ENCODE data around the gene ARHGAP19.
A peak's percentile ranks its signal among the peaks of the same experiment; 100 is the strongest.
"Not testable (repeated sequence)": the region's sequence is repeated elsewhere in the genome, so short reads cannot be mapped to it uniquely, and the experiment has no call there.

Gene ARHGAP19

GRCh38 chr10:97279121-97279815, 13.2 kb downstream of the ARHGAP19 start:
- no peak for FAIRE-seq

DNA sequence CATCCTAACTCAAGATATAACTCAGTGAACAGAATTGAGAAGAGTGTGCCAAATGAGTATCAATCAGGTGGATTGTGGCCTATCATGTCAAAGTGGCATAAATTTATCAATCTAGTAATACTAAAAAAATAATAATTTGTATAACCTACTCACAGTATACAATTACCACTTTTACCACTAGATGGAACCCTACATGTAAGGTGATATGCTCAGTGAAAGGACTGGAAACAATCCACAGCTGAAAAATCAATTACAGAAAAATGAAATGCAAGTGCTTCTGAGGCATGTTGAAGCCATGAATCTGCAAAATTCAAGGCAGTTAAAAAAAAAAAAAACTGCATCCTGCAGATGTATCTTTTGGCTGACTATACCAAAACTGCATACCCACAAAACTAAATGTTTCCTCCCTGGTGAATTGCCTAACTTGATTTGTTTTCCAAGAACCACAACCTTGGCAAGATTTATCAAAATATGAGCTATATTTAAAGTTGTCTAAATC, 13.9 kb downstream of the ARHGAP19 start:
- no peak for FAIRE-seq

- FAIRE-seq = no peak
Observed at GRCh38 chr10:97277551-97277950, 14.9 kb downstream of the ARHGAP19 start.

DNA sequence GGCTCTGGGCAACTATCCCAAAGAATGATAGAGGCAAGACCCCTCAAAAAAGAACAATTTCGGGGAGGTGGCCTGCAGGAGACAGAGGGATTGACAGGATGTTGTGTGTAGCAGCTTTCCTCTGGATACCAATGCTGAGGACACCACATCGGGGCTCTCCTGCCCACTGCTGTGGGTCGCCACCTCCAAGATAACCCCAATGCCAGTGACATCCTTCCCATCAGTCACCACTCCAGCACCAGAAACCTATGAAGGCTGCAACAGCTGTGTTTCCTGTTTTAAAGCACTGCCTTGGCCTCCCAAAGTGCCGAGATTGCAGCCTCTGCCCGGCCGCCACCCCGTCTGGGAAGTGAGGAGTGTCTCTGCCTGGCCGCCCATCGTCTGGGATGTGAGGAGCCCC, 17.6 kb downstream of the ARHGAP19 start:
- FAIRE-seq = no peak

DNA sequence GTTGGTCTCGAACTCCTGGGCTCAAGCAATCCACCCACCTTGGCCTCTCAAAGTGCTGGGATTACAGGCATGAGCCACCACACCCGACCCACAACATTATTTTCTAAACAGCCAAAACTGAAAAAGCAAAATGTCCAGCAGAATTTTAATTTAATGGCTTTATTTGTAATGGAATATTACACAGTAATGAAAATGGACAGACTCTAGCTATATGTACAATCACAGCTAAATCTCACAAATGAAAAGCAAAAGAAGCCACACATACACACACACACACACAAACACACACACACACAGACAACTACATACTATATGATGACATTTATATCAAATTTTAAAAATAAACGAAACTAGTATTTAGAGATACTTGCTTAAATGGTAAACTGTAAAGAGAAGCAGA, 18.7 kb downstream of the ARHGAP19 start:
- FAIRE-seq = no peak

DNA sequence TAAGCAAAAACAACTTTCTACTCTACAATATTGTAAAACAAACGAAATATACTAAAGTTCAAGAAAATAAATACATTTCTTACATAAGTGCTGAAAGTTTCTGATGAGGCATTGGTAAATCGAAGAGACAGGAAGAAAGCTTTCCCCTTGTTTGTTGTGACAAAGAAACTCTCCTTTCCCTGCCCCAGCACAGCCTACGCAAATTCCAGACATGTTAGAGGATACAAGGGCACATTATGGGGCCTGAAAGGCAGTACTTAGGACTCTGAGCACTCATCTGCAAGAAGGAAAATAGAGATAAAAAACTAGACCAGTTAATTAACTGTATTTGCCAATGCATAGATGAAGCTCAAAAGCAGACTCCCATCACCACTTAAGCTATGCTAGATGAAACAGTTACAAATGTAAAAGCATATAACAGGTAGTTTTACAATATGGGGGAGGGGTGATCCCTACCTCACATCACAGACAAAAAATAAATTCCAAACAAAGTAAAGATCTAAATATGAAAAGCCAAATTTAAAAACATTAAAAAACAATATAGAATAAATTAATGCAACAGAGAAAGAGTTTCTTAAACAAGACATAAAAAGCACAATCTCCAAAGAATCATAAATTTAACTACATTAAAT, 21.8 kb downstream of the ARHGAP19 start:
- no peak for FAIRE-seq

DNA sequence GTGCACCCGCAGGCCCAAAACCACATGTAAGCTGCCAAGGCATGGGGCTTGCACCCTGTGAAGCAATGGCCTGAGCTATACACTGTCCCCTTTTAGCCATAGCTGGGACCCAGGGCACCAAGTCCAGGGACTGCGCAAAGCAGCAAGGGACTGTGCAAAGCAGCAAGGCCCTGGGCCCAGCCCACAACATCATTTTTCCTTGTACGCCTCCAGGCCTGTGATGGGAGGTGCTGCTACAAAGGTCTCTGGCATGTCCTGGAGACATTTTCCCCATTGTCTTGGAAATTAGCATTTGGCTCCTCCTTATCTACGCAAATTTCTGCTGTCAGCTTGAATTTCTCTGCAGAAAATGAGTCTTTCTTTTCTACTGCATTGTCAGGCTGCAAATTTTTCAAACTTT, 24.8 kb downstream of the ARHGAP19 start:
- no peak for FAIRE-seq

- FAIRE-seq = not testable (repeated sequence)
Observed at GRCh38 chr10:97265095-97265494, 27.3 kb downstream of the ARHGAP19 start.

DNA sequence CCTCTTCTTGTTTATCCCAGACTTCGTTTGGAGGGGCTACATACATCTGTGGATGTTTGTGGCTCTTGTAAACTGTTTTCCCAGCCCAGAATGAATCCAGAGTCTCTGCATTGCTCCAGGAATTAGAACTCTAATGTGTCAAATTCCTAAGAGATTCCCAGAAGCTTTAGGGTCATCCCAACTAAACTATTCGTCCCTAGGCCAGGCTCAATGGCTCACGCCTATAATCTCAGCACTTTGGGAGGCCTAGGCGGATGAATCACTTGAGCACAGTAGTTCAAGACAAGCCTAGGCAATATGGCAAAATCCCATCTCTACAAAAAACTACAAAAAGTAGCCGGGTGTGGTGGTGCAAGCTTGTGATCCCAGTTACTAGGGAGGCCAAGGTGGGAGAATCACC, 28.5 kb downstream of the ARHGAP19 start:
- FAIRE-seq = no peak

GRCh38 chr10:97261656-97262055, 30.8 kb downstream of the ARHGAP19 start:
- FAIRE-seq = no peak

GRCh38 chr10:97261183-97261582, 31.3 kb downstream of the ARHGAP19 start:
- FAIRE-seq = peak; percentile 38

- no peak for FAIRE-seq
Observed at GRCh38 chr10:97259119-97259518, 33.3 kb downstream of the ARHGAP19 start.

- no peak for FAIRE-seq
Observed at GRCh38 chr10:97256356-97256755, 36.1 kb downstream of the ARHGAP19 start.

DNA sequence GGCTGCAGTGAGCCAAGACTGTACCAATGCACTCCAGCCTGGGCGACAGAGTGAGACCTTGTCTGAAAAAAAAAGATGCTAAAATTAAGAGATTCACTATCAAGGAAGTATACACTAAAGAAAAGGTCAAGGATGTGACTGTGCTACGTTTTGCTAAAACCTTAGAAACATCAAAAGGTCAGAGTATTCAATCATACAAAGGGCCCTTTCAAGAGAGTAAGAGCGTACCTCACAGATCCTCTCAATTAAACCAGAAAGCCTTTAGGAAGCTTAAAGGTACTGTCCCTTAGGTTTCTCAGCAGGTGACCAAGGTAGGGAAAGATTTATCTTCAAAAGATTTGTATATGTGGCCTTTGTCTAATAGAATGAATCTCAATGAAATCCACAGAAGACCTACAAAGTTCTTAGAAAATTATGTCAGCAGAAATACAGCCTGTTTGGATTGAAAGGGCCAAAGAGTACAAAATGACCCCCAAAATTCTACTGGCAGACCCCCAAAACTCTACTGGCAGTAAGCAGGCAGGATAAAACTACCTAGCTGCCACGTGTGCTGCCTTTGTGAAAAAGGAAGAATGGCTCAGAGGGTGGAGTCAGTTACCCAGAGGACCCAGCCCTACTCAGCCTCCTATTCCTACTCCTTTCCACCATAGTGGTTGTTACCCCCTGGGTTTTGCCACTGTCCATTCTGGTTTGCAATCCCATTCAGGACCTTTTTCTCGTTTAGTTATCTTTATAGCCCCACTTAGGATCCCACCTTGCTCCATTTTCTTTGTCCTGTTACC, 36.7 kb downstream of the ARHGAP19 start:
- no peak for FAIRE-seq

DNA sequence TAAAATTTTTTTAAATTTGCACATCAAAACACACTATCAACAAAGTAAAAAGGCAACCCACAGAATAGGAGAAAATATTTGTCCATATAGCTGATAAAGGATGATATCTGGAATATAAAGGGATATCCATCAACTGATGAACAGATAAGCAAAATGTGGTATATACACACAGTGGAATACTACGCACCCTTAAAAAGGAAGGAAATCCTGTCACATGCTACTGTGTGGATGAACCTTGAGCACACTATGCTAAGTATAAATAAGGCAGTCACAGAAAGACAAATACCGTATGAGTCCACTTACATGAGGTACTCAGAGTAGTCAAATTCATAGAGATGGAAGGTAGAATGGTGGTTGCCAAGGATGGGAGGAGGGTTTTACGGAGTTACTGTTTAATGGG, 37.7 kb downstream of the ARHGAP19 start:
- no peak for FAIRE-seq

GRCh38 chr10:97250952-97251351, 41.5 kb downstream of the ARHGAP19 start:
- no peak for FAIRE-seq

DNA sequence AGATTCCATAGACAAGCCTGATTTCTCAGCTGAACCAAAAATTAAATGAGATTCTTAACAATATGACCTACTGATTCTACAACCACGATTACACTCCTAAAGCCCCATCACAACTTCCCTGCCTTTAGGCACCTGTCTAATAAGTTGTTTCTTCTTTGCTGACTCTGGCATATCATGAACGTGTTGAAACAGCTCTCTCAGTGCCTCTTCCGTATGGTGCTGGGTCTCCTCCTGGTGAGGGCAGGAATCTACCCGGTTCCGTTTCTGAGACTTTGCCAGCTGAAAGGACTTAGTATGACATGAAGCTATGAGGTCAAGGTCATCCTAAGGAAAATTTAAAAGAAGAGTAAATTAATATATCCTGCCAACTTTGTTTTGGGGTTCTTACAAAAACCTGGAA, 48.6 kb downstream of the ARHGAP19 start:
- no peak for FAIRE-seq

DNA sequence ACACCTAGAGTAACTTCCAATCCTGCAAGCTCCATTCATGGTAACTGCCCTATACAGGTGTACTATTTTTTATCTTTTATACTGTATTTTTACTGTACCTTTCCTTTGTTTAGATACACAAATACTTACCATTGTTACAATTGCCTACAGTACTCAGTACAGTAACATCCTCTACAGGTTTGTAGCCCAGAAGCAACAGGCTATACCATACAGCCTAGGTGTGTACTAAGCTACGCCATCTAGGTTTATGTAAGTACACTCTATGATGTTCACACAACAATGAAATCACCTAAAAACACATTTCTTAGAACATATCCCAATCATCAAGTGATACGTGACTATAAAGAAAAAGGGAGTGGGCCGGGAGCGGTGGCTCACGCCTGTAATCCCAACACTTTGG, 53.6 kb downstream of the ARHGAP19 start:
- FAIRE-seq = no peak

DNA sequence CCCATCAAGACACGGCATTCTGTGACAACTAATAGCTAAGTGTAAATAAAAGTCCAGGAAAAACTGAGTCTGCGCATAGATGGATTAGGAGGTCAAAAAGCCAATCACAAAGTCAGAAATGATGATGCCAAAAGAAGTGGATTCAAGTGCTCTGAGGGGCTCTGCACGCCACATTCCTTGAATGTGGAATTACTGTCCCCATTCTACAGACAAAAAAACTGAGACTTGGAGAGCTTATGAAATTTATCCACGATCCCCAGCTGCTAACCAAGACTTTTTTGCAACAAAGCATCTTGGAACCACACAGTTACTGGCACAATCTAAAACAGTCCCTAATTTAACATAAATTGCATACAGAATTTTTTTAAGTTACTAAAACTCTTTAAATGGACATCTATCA, 57.1 kb downstream of the ARHGAP19 start:
- no peak for FAIRE-seq

DNA sequence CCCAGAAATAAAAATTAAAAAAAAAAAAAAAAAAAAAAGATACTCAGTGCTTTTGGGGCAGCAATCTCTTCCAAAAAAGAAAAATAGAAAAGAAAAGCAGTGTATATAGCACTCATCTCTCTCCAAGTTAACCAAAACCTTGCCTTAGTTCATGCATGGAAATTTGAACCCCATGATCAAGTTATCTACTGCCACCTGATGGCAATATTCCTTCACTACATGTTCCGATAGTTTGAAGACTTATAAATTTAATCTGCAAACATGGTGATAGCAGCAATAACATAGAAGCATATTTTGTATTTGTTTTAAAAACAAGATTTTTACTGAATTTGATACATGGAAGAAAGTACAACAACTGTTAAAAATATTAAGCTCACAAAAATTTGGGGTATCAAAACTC, 58.0 kb downstream of the ARHGAP19 start:
- no peak for FAIRE-seq

- no peak for FAIRE-seq
Observed at GRCh38 chr10:97230146-97230545, 62.3 kb downstream of the ARHGAP19 start.

DNA sequence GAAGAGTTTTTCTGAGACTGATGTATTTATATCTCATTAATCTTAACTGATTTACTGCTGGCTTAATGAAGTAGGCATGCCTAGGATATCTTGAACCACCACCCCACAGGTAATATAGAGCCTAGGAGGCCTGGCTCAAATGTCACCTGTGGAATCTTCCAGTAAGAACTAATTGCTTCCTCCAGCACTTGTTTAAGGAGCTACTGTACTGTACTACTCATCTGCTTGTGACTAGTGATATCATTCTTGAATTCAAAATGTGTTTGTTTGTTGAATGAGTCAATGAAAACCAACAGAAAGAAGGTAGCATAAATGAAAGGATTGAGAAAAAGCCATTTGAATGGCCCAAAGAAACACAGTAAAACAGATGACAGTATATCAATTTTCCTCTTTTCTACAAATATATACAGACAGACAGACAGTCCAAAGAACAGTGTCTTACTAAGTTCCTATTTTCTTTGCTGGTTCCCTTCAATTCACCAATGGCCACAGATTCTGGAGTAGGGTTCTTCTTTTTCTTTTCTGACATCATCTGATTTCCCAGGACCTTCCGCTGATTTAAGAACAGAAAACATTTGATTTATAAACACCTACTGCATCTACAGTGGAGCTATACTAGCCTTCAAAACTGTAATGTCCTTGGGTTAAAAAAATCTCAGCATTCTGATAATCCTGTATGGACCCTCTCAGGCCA, 63.0 kb downstream of the ARHGAP19 start:
- FAIRE-seq = no peak

- no peak for FAIRE-seq
Observed at GRCh38 chr10:97228775-97229157, 63.7 kb downstream of the ARHGAP19 start.

Measured in colon (tissue), 2 donors.